CD14-positive monocyte (primary cell): ENCODE results near the gene AP2A1. TPM values are rescaled to one million over a fixed set of nuclear protein-coding genes. Genes with fewer than 3 reads are reported as not detected.

Experiments used
- DNase-seq, 3 donors: peaks; one replicate each; pipeline ENCODE4 v3.0.0-alpha.2; 2011 to 2022
- H2AFZ ChIP-seq: 2 replicates; pipeline ENCODE4 v1.6.0; 2012; ENCODE audit warnings: mild to moderate bottlenecking, low read depth, low read length, inconsistent platforms; ENCODE audit not compliant: insufficient read depth, poor library complexity, severe bottlenecking
- H3K27ac ChIP-seq, 2 donors: 1 replicate in 1 of 2; 2 replicates in 1 of 2; pipeline ENCODE4 v1.5.1; 2012 to 2013; ENCODE audit warnings: low read length in 2 of 2, control low read depth in 1 of 2, inconsistent platforms in 1 of 2, low read depth in 1 of 2, mild to moderate bottlenecking in 1 of 2
- H3K27me3 ChIP-seq, 2 donors: one replicate each; pipeline versions ENCODE4 v1.6.0 to v1.6.1; 2011 to 2013; ENCODE audit warnings: low read length in 2 of 2; ENCODE audit not compliant: control insufficient read depth in 2 of 2, insufficient read depth in 2 of 2
- H3K36me3 ChIP-seq, 2 donors: replicated peaks in 1 of 2; 1 replicate in 1 of 2; 2 replicates in 1 of 2; pipeline versions ENCODE4 v1.5.1 to v1.6.1; 2012 to 2013; ENCODE audit warnings: low read length in 2 of 2, control low read depth in 1 of 2, inconsistent platforms in 1 of 2, mild to moderate bottlenecking in 1 of 2; ENCODE audit not compliant: insufficient read depth in 2 of 2, control insufficient read depth in 1 of 2
- H3K4me1 ChIP-seq, 2 donors: 1 replicate in 1 of 2; 2 replicates in 1 of 2; pipeline versions ENCODE4 v1.5.1 to v1.6.1; 2012 to 2013; ENCODE audit warnings: low read length in 2 of 2, control low read depth in 1 of 2, inconsistent platforms in 1 of 2, mild to moderate bottlenecking in 1 of 2, moderate library complexity in 1 of 2; ENCODE audit not compliant: insufficient read depth in 2 of 2, control insufficient read depth in 1 of 2
- H3K4me2 ChIP-seq: replicated peaks from 2 replicates; pipeline ENCODE3; 2012; ENCODE audit warnings: low read length, moderate library complexity, mild to moderate bottlenecking; ENCODE audit not compliant: poor library complexity, severe bottlenecking; ENCODE audit errors: extremely low read depth
- H3K4me3 ChIP-seq, 3 experiments: fragments of 200-600 bp in 1 of 3; sonication (generic) in 1 of 3; replicated peaks in 1 of 3; 1 replicate in 2 of 3; 2 replicates in 1 of 3; pipeline ENCODE4 v1.5.1; 2011 to 2013; ENCODE audit warnings: low read length in 3 of 3, mild to moderate bottlenecking in 3 of 3, control low read depth in 2 of 3, low read depth in 2 of 3, inconsistent platforms in 1 of 3, moderate library complexity in 1 of 3
- H3K79me2 ChIP-seq: 2 replicates; pipeline ENCODE4 v1.6.0; 2012; ENCODE audit warnings: mild to moderate bottlenecking, control low read depth, inconsistent platforms, low read length, moderate library complexity; ENCODE audit not compliant: insufficient read depth
- H3K9ac ChIP-seq: 2 replicates; pipeline ENCODE4 v1.6.0; 2017; ENCODE audit warnings: low read length, mild to moderate bottlenecking; ENCODE audit not compliant: insufficient read depth, poor library complexity, severe bottlenecking
- H3K9me3 ChIP-seq, 2 donors: replicated peaks in 1 of 2; 1 replicate in 1 of 2; 2 replicates in 1 of 2; pipeline versions ENCODE4 v1.5.1 to v1.6.1; 2012 to 2013; ENCODE audit warnings: low read length in 2 of 2, control low read depth in 1 of 2; ENCODE audit not compliant: control insufficient read depth in 1 of 2, insufficient read depth in 1 of 2
- H4K20me1 ChIP-seq: 2 replicates; pipeline ENCODE4 v1.6.0; 2012; ENCODE audit warnings: mild to moderate bottlenecking, low read length, control low read depth, moderate library complexity; ENCODE audit not compliant: insufficient read depth
- H3K27ac Mint-ChIP-seq, 7 donors: one replicate each; pipeline ENCODE4 v1.8.0; 2020; ENCODE audit warnings: mild to moderate bottlenecking in 7 of 7, mixed read lengths in 7 of 7, moderate library complexity in 6 of 7, inconsistent platforms in 2 of 7
- H3K27me3 Mint-ChIP-seq, 3 donors: one replicate each; pipeline ENCODE4 v1.8.0; 2021 to 2022; ENCODE audit warnings: low read depth in 3 of 3, mild to moderate bottlenecking in 3 of 3, mixed read lengths in 3 of 3, moderate library complexity in 3 of 3, inconsistent platforms in 1 of 3
- H3K36me3 Mint-ChIP-seq, 2 donors: one replicate each; pipeline ENCODE4 v1.8.0; 2020; ENCODE audit warnings: mixed read lengths in 2 of 2, inconsistent platforms in 1 of 2, mild to moderate bottlenecking in 1 of 2
- H3K4me1 Mint-ChIP-seq: one replicate; pipeline ENCODE4 v1.8.0; 2020; ENCODE audit warnings: mild to moderate bottlenecking, mixed read lengths
- H3K4me3 Mint-ChIP-seq, 2 donors: one replicate each; pipeline ENCODE4 v1.8.0; 2020; ENCODE audit warnings: mild to moderate bottlenecking in 2 of 2, mixed read lengths in 2 of 2, moderate library complexity in 1 of 2
- H3K9me3 Mint-ChIP-seq, 7 donors: one replicate each; pipeline ENCODE4 v1.8.0; 2020 to 2022; ENCODE audit warnings: mixed read lengths in 7 of 7, mild to moderate bottlenecking in 6 of 7, moderate library complexity in 6 of 7, inconsistent platforms in 2 of 7
- CTCF ChIP-seq: fragments of 200-600 bp; IDR thresholded peaks from one replicate; pipeline ENCODE4 v1.8.0; 2022; ENCODE audit warnings: antibody characterized with exemption, mild to moderate bottlenecking
- whole genome bisulfite sequencing: methylation state at CpG from one replicate; pipeline ENCODE4 v1.1.5; 2013; ENCODE audit warnings: missing lambda C conversion rate; ENCODE audit not compliant: insufficient coverage; 5-methylcytosine and 5-hydroxymethylcytosine counted together
- intact Hi-C, 2 donors: fragments of 100-400 bp; cut with micrococcal nuclease; formaldehyde crosslinking; loops; one replicate each; pipeline versions ENCODE4 v1.15.0 to v1.15.1; 2023
- polyA plus RNA-seq, 3 donors: library from polyadenylated mRNA; depleted of rRNA in 1 of 3; unstranded in 2 of 3; stranded (reverse) in 1 of 3; fragments of 300-500 nt in 2 of 3; fragments of >200 nt in 1 of 3; fragmentation: Illumina TruSeq in 2 of 3; gene quantifications; 1 replicate in 2 of 3; 2 replicates in 1 of 3; pipeline ENCODE4 v1.2.3, GENCODE V29; 2012 to 2021

The AP2A1 gene
- polyA plus RNA-seq, 3 donors: 12.1 to 117 (median 15.1) TPM

- Histone ChIP-seq H3K4me3 (no peak overlapping the region), H4K20me1 (peaks cover 78% of the 10 kb centered on the region), H3K36me3 (peaks cover 91 to 100% of the 10 kb centered on the region in 2 donors), H2AFZ (no peak overlapping the region), H3K9me3 (no peaks in the 10 kb centered on the region), H3K79me2 (no peaks in the 10 kb centered on the region), H3K9ac (no peak overlapping the region), H3K4me1 (no peaks in the 10 kb centered on the region), H3K27me3 (no peaks in the 10 kb centered on the region), H3K4me2 (no peak overlapping the region), H3K27ac (no peak overlapping the region)
- DNase-seq: no peak
- Mint-ChIP-seq H3K36me3 (peaks cover 91 to 96% of the 10 kb centered on the region in 2 donors), H3K4me3 (no peak overlapping the region), H3K27me3 (peaks cover 0 to 2% (median 0%) of the 10 kb centered on the region in 3 donors), H3K27ac (peak overlapping the region in 2 of 7 donors; percentile 14 to 38), H3K9me3 (no peaks in the 10 kb centered on the region), H3K4me1 (no peaks in the 10 kb centered on the region)
- intact Hi-C loops: no loop called here
- 96% methylated on average over 28 of the region's 28 CpGs for WGBS
- TF ChIP-seq CTCF: no peak
Measured at GRCh38 chr19:49799271-49799797, 32.5 kb downstream of the AP2A1 start.

GRCh38 chr19:49799798-49800376 lies 33.1 kb downstream of the AP2A1 start:
- H3K27ac ChIP-seq: no peak overlapping the region
- H3K9me3 ChIP-seq: no peaks in the 10 kb centered on the region
- no peak overlapping the region for H3K4me2 ChIP-seq
- TF ChIP-seq CTCF: no peak
- no peak overlapping the region for H3K4me3 Mint-ChIP-seq
- H3K27ac Mint-ChIP-seq: peak overlapping the region in 2 of 7 donors; percentile 30 to 38
- no peak overlapping the region for H3K9ac ChIP-seq
- H4K20me1 ChIP-seq: peaks cover 82% of the 10 kb centered on the region
- no peak overlapping the region for H3K4me3 ChIP-seq
- peaks cover 91 to 95% of the 10 kb centered on the region in 2 donors for H3K36me3 Mint-ChIP-seq
- no peaks in the 10 kb centered on the region for H3K4me1 ChIP-seq
- DNase-seq: no peak
- no peaks in the 10 kb centered on the region for H3K4me1 Mint-ChIP-seq
- 99% methylated on average over 25 of the region's 25 CpGs for WGBS
- H3K27me3 Mint-ChIP-seq: peaks cover 0 to 2% (median 0%) of the 10 kb centered on the region in 3 donors
- H2AFZ ChIP-seq: no peak overlapping the region
- no peaks in the 10 kb centered on the region for H3K27me3 ChIP-seq
- intact Hi-C loops: no loop called here
- peaks cover 91 to 100% of the 10 kb centered on the region in 2 donors for H3K36me3 ChIP-seq
- H3K9me3 Mint-ChIP-seq: no peaks in the 10 kb centered on the region
- no peaks in the 10 kb centered on the region for H3K79me2 ChIP-seq
